Measurements from ENCODE around the gene RSAD2.

DNA sequence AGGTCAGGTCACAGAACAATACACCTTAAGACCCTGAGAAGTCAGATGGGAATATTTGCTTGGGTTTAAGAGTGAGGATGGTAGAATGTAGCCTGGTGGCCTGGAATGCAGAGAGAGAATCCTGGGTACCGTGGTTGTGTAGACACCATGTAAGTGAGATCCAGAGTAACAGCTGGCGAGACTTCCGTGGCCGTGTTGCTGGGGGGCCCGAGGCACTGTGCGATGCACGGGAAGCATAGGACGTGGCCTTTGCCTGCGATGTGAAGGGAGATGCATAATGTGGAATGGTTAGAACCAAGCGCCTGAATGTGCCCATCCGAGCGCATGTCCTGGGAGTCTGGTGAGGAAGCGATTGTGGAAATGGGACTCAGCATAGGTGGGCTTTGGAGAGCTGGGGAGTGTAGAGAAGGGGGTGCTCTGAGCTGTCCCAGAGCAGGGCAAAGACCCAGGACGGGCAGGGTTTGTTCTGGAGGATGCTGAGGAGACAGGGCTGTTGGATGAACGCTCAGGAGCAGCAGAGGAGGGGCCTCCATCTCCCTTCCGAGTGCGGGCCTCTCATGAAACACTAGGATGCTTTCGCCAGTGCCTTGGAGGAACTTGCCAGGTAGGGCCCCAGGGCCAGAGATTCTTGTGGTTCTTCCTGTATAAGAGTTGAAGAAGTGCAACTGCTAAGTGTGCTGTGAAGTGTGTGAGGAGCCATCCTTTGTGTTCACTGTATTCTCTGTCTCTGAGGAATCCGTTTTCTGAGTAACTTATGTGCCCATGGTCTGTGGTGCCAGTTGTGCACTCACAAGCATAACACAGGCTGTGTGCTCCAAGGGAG, 46.7 kb downstream of the RSAD2 start:
- TF ChIP-seq, protein P1, sequence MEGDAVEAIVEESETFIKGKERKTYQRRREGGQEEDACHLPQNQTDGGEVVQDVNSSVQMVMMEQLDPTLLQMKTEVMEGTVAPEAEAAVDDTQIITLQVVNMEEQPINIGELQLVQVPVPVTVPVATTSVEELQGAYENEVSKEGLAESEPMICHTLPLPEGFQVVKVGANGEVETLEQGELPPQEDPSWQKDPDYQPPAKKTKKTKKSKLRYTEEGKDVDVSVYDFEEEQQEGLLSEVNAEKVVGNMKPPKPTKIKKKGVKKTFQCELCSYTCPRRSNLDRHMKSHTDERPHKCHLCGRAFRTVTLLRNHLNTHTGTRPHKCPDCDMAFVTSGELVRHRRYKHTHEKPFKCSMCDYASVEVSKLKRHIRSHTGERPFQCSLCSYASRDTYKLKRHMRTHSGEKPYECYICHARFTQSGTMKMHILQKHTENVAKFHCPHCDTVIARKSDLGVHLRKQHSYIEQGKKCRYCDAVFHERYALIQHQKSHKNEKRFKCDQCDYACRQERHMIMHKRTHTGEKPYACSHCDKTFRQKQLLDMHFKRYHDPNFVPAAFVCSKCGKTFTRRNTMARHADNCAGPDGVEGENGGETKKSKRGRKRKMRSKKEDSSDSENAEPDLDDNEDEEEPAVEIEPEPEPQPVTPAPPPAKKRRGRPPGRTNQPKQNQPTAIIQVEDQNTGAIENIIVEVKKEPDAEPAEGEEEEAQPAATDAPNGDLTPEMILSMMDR (IDR thresholded peaks at IDR 0.05), result no peak
- no peak for TF ChIP-seq EZH2 (IDR thresholded peaks at IDR 0.05; ENCODE audit: borderline replicate concordance, insufficient read depth, low read depth, low read length, poor library complexity, severe bottlenecking)
